ENCODE measurements around the gene PTMS.

The PTMS gene

DNA sequence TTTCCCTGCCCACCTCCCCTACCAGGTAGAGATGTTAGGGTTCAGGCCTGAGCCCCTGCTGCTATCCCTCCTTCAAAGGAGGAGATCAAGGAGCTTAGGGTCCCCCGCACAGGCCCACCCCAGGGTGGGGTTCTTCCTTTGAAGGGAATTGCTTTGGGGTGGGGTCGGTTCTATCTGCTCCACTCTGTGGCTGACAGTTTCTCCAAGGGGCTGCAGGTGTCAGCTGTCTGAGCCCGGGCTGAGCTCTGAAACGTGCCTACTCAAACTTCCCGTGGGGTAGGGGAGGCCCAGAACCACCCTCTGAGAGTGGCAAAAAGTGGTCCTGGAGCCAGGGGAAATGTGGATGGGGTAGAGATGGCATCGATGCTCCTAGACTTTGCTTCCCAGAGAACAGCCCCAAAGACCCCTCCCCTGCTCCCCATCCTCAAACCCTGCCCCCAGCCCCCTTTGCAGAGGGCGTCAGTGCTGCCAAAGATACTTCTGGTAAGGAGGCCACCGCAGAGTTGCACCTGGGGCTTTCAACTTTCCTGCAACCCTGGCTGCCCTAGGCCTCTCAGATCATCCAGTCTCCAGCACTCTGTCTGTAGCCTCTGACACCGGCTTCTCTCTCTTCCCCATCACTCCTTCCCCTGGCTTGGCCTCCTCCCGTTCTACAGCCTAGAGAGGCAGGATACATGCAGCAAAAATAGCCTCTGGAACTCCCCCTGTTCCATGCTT lies 16.8 kb downstream of the PTMS start:
- Histone ChIP-seq H2BK5ac (ENCODE audit: low read length) (no peak overlapping the region), H2BK15ac (ENCODE audit: low read length) (no peak overlapping the region), H3K18ac (ENCODE audit: low read length) (no peak overlapping the region), H3K4me1 (ENCODE audit: control insufficient read depth in 2 of 2, insufficient read depth in 1 of 2, low read depth in 1 of 2, low read length in 2 of 2) (peaks cover 18 to 36% of the 10 kb centered on the region in 2 donors), H3K14ac (ENCODE audit: low read length) (no peak overlapping the region), H4K8ac (ENCODE audit: low read depth, low read length) (no peak overlapping the region), H3K9me3 (replicated peaks in 1 of 2; ENCODE audit: control insufficient read depth in 2 of 2, insufficient read depth in 1 of 2, low read depth in 1 of 2, low read length in 2 of 2) (no peaks in the 10 kb centered on the region), H2BK120ac (ENCODE audit: low read depth, low read length) (no peak overlapping the region), H3K4ac (ENCODE audit: low read length) (no peak overlapping the region), H2AFZ (ENCODE audit: low read length) (peak overlapping the region; percentile 79), H3K27ac (replicated peaks; ENCODE audit: low read length) (no peak overlapping the region), H3K79me1 (ENCODE audit: low read depth, low read length) (no peaks in the 10 kb centered on the region), H3K27me3 (ENCODE audit: control insufficient read depth in 3 of 3, insufficient read depth in 3 of 3, low read depth in 1 of 3, low read length in 3 of 3) (no peaks in the 10 kb centered on the region), H4K91ac (ENCODE audit: low read depth, low read length, poor library complexity) (no peak overlapping the region), H2AK5ac (ENCODE audit: low read depth, low read length) (peak overlapping the region; percentile 53), H2BK12ac (ENCODE audit: low read length) (no peak overlapping the region), H3K36me3 (replicated peaks in 1 of 2; ENCODE audit: control insufficient read depth in 2 of 2, insufficient read depth in 2 of 2, low read length in 2 of 2) (no peaks in the 10 kb centered on the region), H3K4me3 (ENCODE audit: low read length in 2 of 2) (no peak overlapping the region), H3K9ac (ENCODE audit: low read depth, low read length, poor library complexity) (no peak overlapping the region), H3K23ac (ENCODE audit: low read depth, low read length, poor library complexity) (no peak overlapping the region), H3K4me2 (ENCODE audit: insufficient read depth, low read length, poor library complexity, severe bottlenecking) (no peak overlapping the region)
- no peak for DNase-seq (ENCODE audit: low spot score)
- no CpG with 5 or more reads among the region's 10 CpGs for WGBS, 2 donors (ENCODE audit: extremely low coverage in 2 of 2, insufficient read length in 2 of 2, insufficient replicate concordance in 1 of 2)

- Histone ChIP-seq H3K36me3 (replicated peaks in 1 of 2; ENCODE audit: control insufficient read depth in 2 of 2, insufficient read depth in 2 of 2, low read length in 2 of 2) (no peaks in the 10 kb centered on the region), H3K4me2 (ENCODE audit: insufficient read depth, low read length, poor library complexity, severe bottlenecking) (no peak overlapping the region), H3K14ac (ENCODE audit: low read length) (no peak overlapping the region), H4K91ac (ENCODE audit: low read depth, low read length, poor library complexity) (no peak overlapping the region), H2BK15ac (ENCODE audit: low read length) (no peak overlapping the region), H2BK12ac (ENCODE audit: low read length) (no peak overlapping the region), H3K23ac (ENCODE audit: low read depth, low read length, poor library complexity) (no peak overlapping the region), H4K8ac (ENCODE audit: low read depth, low read length) (no peak overlapping the region), H3K79me1 (ENCODE audit: low read depth, low read length) (no peaks in the 10 kb centered on the region), H2AK5ac (ENCODE audit: low read depth, low read length) (peak overlapping the region; percentile 33), H3K4ac (ENCODE audit: low read length) (no peak overlapping the region), H3K4me1 (ENCODE audit: control insufficient read depth in 2 of 2, insufficient read depth in 1 of 2, low read depth in 1 of 2, low read length in 2 of 2) (peaks cover 12 to 29% of the 10 kb centered on the region in 2 donors), H2BK5ac (ENCODE audit: low read length) (no peak overlapping the region), H3K9ac (ENCODE audit: low read depth, low read length, poor library complexity) (peak overlapping the region; percentile 7), H3K18ac (ENCODE audit: low read length) (peak overlapping the region; percentile 53), H2BK120ac (ENCODE audit: low read depth, low read length) (no peak overlapping the region), H3K9me3 (replicated peaks in 1 of 2; ENCODE audit: control insufficient read depth in 2 of 2, insufficient read depth in 1 of 2, low read depth in 1 of 2, low read length in 2 of 2) (no peaks in the 10 kb centered on the region), H3K27ac (replicated peaks; ENCODE audit: low read length) (no peak overlapping the region), H2AFZ (ENCODE audit: low read length) (no peak overlapping the region), H3K27me3 (ENCODE audit: control insufficient read depth in 3 of 3, insufficient read depth in 3 of 3, low read depth in 1 of 3, low read length in 3 of 3) (no peaks in the 10 kb centered on the region), H3K4me3 (ENCODE audit: low read length in 2 of 2) (no peak overlapping the region)
- WGBS, 2 donors (ENCODE audit: extremely low coverage in 2 of 2, insufficient read length in 2 of 2, insufficient replicate concordance in 1 of 2): no CpG with 5 or more reads among the region's 9 CpGs
- no peak for DNase-seq (ENCODE audit: low spot score)
Measured at GRCh38 chr12:6783828-6784227, 17.7 kb downstream of the PTMS start.

DNA sequence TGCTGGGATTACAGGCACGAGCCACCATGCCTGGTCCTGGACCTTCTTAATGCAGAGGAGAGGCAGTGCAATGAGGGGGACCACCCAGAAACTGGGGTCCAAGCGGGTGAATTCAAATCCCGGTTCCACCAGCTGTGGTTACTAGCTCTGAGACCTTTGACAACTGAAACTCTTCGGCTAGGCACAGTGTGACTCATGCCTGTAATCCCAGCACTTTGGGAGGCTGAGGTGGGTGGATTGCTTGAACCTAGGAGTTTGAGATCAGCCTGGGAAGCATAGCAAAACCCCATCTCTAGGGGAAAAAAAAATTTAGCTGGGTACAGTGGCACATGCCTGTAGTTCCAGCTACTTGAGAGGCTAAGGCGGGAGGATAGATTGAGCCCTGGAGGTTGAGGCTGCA lies 18.1 kb downstream of the PTMS start:
- Histone ChIP-seq H2BK12ac (ENCODE audit: low read length) (no peak overlapping the region), H3K23ac (ENCODE audit: low read depth, low read length, poor library complexity) (no peak overlapping the region), H4K91ac (ENCODE audit: low read depth, low read length, poor library complexity) (no peak overlapping the region), H3K79me1 (ENCODE audit: low read depth, low read length) (no peaks in the 10 kb centered on the region), H3K9ac (ENCODE audit: low read depth, low read length, poor library complexity) (no peak overlapping the region), H2BK15ac (ENCODE audit: low read length) (no peak overlapping the region), H3K9me3 (replicated peaks in 1 of 2; ENCODE audit: control insufficient read depth in 2 of 2, insufficient read depth in 1 of 2, low read depth in 1 of 2, low read length in 2 of 2) (no peaks in the 10 kb centered on the region), H2BK120ac (ENCODE audit: low read depth, low read length) (no peak overlapping the region), H2BK5ac (ENCODE audit: low read length) (no peak overlapping the region), H2AK5ac (ENCODE audit: low read depth, low read length) (no peak overlapping the region), H3K27me3 (ENCODE audit: control insufficient read depth in 3 of 3, insufficient read depth in 3 of 3, low read depth in 1 of 3, low read length in 3 of 3) (no peaks in the 10 kb centered on the region), H2AFZ (ENCODE audit: low read length) (no peak overlapping the region), H3K4me3 (ENCODE audit: low read length in 2 of 2) (no peak overlapping the region), H3K14ac (ENCODE audit: low read length) (no peak overlapping the region), H3K4ac (ENCODE audit: low read length) (no peak overlapping the region), H4K8ac (ENCODE audit: low read depth, low read length) (no peak overlapping the region), H3K4me2 (ENCODE audit: insufficient read depth, low read length, poor library complexity, severe bottlenecking) (no peak overlapping the region), H3K36me3 (replicated peaks in 1 of 2; ENCODE audit: control insufficient read depth in 2 of 2, insufficient read depth in 2 of 2, low read length in 2 of 2) (no peaks in the 10 kb centered on the region), H3K4me1 (ENCODE audit: control insufficient read depth in 2 of 2, insufficient read depth in 1 of 2, low read depth in 1 of 2, low read length in 2 of 2) (peaks cover 9 to 30% of the 10 kb centered on the region in 2 donors), H3K18ac (ENCODE audit: low read length) (no peak overlapping the region), H3K27ac (replicated peaks; ENCODE audit: low read length) (no peak overlapping the region)
- WGBS, 2 donors (ENCODE audit: extremely low coverage in 2 of 2, insufficient read length in 2 of 2, insufficient replicate concordance in 1 of 2): no CpG with 5 or more reads among the region's 5 CpGs
- no peak for DNase-seq (ENCODE audit: low spot score)

GRCh38 chr12:6784761-6785160 lies 18.6 kb downstream of the PTMS start:
- Histone ChIP-seq H3K23ac (ENCODE audit: low read depth, low read length, poor library complexity) (no peak overlapping the region), H2BK12ac (ENCODE audit: low read length) (no peak overlapping the region), H3K9ac (ENCODE audit: low read depth, low read length, poor library complexity) (no peak overlapping the region), H2BK120ac (ENCODE audit: low read depth, low read length) (no peak overlapping the region), H3K4me1 (ENCODE audit: control insufficient read depth in 2 of 2, insufficient read depth in 1 of 2, low read depth in 1 of 2, low read length in 2 of 2) (peaks cover 10 to 28% of the 10 kb centered on the region in 2 donors), H3K9me3 (replicated peaks in 1 of 2; ENCODE audit: control insufficient read depth in 2 of 2, insufficient read depth in 1 of 2, low read depth in 1 of 2, low read length in 2 of 2) (no peaks in the 10 kb centered on the region), H3K4ac (ENCODE audit: low read length) (no peak overlapping the region), H4K8ac (ENCODE audit: low read depth, low read length) (no peak overlapping the region), H2BK15ac (ENCODE audit: low read length) (no peak overlapping the region), H2AFZ (ENCODE audit: low read length) (no peak overlapping the region), H3K36me3 (replicated peaks in 1 of 2; ENCODE audit: control insufficient read depth in 2 of 2, insufficient read depth in 2 of 2, low read length in 2 of 2) (no peaks in the 10 kb centered on the region), H3K4me3 (ENCODE audit: low read length in 2 of 2) (no peak overlapping the region), H3K18ac (ENCODE audit: low read length) (no peak overlapping the region), H3K14ac (ENCODE audit: low read length) (no peak overlapping the region), H4K91ac (ENCODE audit: low read depth, low read length, poor library complexity) (no peak overlapping the region), H3K27me3 (ENCODE audit: control insufficient read depth in 3 of 3, insufficient read depth in 3 of 3, low read depth in 1 of 3, low read length in 3 of 3) (no peaks in the 10 kb centered on the region), H2AK5ac (ENCODE audit: low read depth, low read length) (no peak overlapping the region), H3K27ac (replicated peaks; ENCODE audit: low read length) (no peak overlapping the region), H3K79me1 (ENCODE audit: low read depth, low read length) (no peaks in the 10 kb centered on the region), H2BK5ac (ENCODE audit: low read length) (no peak overlapping the region), H3K4me2 (ENCODE audit: insufficient read depth, low read length, poor library complexity, severe bottlenecking) (no peak overlapping the region)
- no peak for DNase-seq (ENCODE audit: low spot score)
- no CpG with 5 or more reads among the region's 5 CpGs for WGBS, 2 donors (ENCODE audit: extremely low coverage in 2 of 2, insufficient read length in 2 of 2, insufficient replicate concordance in 1 of 2)

Data from neuronal stem cell (in vitro differentiated cells).